ENCODE results near the gene UBA5. TPM values are rescaled to one million over a fixed set of nuclear protein-coding genes. Genes with fewer than 3 reads are reported as not detected.

The UBA5 gene
- polyA plus RNA-seq, 4 donors = 48.7 to 71.1 (median 68.2) TPM

GRCh38 chr3:132652640-132653270 is 7.4 kb upstream of the UBA5 start:
- DNase-seq (ENCODE audit: low read depth in 4 of 4, low spot score in 3 of 4) = no peak

DNA sequence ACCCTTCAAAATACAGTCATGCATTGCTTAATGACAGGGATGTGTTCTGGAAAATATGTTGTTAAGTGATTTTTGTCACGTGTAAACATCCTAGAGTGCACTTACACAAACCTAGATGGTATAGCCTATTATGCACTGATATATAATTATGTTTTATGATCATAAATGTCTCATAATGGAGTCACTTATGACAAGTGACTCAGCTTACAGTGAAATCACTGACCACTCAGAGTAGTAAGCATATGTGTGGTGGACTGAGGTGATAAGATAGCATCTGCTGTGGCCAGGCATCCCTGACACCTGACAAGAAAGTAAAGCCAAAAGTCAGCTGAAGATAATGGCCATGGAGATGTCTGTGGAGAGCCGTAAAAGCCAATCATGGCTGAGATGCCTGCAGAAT is 5.9 kb upstream of the UBA5 start:
- no peak for DNase-seq (ENCODE audit: low read depth in 4 of 4, low spot score in 3 of 4)

DNA sequence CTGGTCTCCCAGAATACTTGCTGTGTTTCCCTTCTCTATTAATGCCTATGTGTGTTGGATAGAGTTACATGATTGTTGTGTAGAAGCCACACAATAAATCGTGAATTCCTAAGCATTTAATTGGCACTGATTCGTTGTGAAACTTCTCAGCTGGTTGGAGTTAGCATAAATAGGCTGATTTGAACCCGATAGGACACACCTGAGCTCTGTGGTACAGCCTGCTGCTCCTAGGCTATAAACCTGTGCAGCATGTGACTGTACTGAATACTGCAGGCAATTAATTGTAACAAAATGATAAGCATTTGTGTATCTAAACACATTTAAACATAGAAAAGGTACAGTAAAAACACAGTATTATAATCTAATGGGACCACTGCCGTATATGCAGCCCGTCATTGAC is 5.4 kb upstream of the UBA5 start:
- DNase-seq (ENCODE audit: low read depth in 4 of 4, low spot score in 3 of 4) = no peak

- DNase-seq (ENCODE audit: low read depth in 4 of 4, low spot score in 3 of 4) = no peak
Measured at GRCh38 chr3:132655471-132655870, 4.7 kb upstream of the UBA5 start.

DNA sequence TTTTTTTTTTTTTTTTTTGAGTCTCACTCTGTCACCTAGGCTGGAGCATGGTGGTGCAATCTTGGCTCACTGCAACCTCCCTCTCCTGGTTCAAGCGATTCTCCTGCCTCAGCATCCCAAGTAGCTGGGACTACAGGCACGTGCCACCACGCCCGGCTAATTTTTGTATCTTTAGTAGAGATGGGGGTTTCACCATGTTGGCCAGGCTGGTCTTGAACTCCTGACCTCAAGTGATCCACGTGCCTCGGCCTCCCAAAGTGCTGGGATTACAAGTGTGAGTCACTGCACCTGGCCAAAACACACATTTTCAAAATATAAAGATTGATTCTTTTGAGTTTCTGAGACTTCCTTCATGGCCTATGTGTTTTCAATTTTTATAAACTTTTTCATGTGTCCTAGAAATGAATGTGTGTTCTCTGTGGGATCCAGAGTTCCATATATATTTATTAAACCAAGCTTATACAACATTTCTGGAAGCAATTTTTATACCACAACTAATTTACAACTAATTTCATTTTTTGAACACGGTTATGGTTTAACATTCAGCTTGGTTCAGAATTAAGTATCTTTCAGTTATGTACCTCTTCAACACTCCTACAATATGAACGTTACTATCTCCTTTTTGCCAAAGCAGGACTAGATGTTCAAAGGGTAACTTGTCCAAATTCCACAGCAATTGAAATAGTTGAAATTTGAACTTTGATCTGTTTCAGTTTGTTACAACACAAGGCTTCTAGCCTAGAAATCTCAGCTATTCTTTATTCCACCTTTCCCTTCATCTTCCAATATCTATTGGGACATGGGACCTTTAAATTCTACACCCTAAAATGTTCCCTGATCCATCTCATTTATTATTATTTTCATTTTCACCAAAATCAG is 2.0 kb upstream of the UBA5 start:
- no peak for DNase-seq (ENCODE audit: low read depth in 4 of 4, low spot score in 3 of 4)

DNA sequence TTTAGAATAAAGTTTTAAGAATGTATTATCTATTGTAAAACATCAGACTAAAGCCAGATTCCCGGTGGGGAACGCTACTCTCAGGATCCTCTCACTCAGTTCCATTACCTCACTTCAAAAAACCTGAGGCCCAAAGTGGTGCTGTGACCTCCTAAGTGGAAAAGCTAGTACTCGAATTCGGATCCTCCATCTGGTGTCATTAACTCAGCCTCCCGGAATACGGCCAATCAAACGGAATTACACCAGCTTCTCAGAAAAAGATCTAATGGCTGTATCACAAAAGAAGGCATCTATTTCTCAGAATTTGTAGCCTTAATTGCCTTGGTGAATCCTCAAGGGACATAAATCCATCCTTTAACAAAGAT is 1.1 kb upstream of the UBA5 start:
- DNase-seq (ENCODE audit: low read depth in 4 of 4, low spot score in 3 of 4) = no peak

- DNase-seq (ENCODE audit: low read depth in 4 of 4, low spot score in 3 of 4) = peak in 3 of 4 donors; percentile 40 to 71 (median 64)
Measured at GRCh38 chr3:132659365-132660051, 621 bp upstream of the UBA5 start, which contains the start of gene ACAD11. Gene ACAD11 (minus strand): TSS chr3:132659809. CDS start chr3:132659751, 58 bp downstream.

DNA sequence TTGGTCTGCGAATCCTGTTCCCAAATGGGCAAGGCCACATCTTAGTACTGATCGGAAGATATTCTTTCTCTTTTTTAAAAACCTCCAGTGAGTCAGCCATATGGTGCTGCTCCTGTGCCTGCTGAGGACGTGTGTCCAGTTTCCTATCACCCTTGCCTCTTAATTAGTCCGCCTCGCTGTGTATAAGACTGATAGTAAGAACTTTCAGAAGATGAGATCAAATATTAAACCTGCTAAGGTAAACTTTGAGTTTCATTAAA is 612 bp downstream of the UBA5 start:
- peak in 1 of 4 donors; percentile 12 for DNase-seq (ENCODE audit: low read depth in 4 of 4, low spot score in 3 of 4)

DNA sequence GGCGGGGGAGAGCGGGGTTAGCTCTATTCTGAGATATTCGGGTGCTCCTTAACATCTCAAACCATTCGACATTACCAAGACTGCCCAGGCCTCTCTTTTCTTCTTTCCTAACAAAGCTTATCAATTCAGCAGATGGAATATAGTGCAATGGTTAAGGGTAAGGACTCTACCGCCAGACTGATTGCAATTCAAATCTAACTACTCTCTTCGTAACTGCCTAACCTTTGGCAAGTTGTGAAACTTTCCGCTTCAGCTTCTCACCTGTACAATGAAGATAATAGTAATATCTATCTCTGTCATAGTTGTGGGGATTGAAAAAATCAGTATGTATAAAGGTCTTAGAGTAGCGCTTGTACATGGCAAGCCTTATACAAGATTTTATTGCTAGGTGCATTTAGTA is 972 bp downstream of the UBA5 start:
- DNase-seq (ENCODE audit: low read depth in 4 of 4, low spot score in 3 of 4) = no peak

GRCh38 chr3:132662212-132662611 is 2.1 kb downstream of the UBA5 start:
- DNase-seq (ENCODE audit: low read depth in 4 of 4, low spot score in 3 of 4) = no peak

DNA sequence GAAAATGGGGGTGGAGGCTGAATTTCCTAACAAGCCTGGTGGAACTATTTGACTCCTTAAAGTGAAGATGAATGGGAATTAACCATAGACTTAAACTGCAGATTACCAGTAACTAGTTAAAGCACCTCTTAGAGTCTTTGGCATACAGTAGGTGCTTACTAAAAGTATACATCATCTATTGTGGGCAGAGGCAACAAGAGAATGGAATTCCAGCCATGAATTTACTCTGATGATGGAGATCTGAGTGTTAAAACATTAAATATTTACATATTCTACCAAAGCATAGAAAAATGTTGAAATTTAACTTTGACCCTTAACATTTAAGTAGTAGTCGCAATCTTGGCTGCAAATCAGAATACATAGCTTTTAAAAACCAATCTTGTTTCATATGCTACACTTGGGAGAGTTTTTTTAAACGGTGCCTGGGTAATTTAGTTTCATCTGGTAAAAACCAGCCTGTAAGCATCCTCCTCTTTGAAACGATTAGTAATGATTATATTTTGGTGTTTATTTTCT is 5.2 kb downstream of the UBA5 start:
- no peak for DNase-seq (ENCODE audit: low read depth in 4 of 4, low spot score in 3 of 4)

GRCh38 chr3:132669256-132669777 is 9.2 kb downstream of the UBA5 start:
- no peak for DNase-seq (ENCODE audit: low read depth in 4 of 4, low spot score in 3 of 4)

DNA sequence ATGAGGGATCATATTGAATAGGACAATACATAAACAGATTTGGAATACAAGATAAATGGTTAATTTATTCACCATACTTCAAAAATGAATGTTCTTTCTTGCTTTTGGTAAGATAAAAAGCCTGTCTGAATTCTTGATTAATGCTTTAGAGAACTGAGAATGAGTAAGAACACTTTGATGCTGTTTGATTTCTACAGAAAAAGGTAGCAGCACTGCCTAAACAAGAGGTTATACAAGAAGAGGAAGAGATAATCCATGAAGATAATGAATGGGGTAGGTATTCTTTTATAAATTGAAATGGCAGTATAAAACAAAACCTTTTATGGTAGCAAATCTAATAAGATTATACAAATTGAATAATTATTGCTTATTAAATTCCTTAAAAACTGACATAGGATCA is 15.3 kb downstream of the UBA5 start:
- DNase-seq (ENCODE audit: low read depth in 4 of 4, low spot score in 3 of 4) = no peak

DNA sequence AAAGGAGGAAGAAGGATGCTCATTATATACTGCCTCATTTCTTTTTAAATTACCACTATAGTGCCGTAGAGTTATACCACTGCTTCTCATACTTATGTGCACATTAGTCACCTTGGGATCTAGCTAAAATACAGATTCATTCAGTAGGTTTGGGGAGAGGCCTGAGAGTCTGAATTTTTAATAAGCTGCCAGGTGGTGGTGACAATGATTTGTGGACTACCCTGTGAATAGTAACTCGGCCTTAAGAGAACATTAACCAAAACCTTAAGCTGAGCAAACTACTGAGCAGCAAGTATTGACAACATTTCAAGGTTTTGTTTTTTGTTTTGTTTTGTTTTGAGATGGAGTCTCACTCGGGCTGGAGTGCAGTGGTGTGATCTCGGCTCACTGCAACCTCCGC is 19.8 kb downstream of the UBA5 start:
- DNase-seq (ENCODE audit: low read depth in 4 of 4, low spot score in 3 of 4) = no peak

DNA sequence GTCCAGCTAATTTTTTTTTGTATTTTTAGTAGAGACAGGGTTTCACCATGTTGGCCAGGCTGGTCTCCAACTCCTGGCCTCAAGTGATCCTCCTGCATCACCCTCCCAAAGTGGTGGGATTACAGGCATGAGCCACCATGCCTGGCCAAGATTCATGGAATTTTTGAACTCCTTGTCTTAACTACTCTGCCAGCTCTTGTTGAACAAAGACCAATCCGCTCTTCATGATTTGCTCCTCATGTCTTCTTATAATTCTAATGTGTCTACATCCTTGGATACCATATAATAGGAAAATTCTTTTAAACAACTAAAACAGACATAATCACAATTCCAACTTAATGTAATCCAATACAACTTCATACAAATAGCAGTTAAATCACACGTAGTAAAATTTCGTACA is 21.3 kb downstream of the UBA5 start:
- no peak for DNase-seq (ENCODE audit: low read depth in 4 of 4, low spot score in 3 of 4)

- no peak for DNase-seq (ENCODE audit: low read depth in 4 of 4, low spot score in 3 of 4)
Measured at GRCh38 chr3:132682201-132682600, 22.1 kb downstream of the UBA5 start.

GRCh38 chr3:132690040-132690439 is 29.9 kb downstream of the UBA5 start:
- DNase-seq (ENCODE audit: low read depth in 4 of 4, low spot score in 3 of 4) = no peak

GRCh38 chr3:132694991-132695390 is 34.9 kb downstream of the UBA5 start:
- DNase-seq (ENCODE audit: low read depth in 4 of 4, low spot score in 3 of 4) = no peak

- DNase-seq (ENCODE audit: low read depth in 4 of 4, low spot score in 3 of 4) = no peak
Measured at GRCh38 chr3:132695422-132695821, 35.3 kb downstream of the UBA5 start.

GRCh38 chr3:132703733-132704132 is 43.6 kb downstream of the UBA5 start:
- DNase-seq (ENCODE audit: low read depth in 4 of 4, low spot score in 3 of 4) = no peak

DNA sequence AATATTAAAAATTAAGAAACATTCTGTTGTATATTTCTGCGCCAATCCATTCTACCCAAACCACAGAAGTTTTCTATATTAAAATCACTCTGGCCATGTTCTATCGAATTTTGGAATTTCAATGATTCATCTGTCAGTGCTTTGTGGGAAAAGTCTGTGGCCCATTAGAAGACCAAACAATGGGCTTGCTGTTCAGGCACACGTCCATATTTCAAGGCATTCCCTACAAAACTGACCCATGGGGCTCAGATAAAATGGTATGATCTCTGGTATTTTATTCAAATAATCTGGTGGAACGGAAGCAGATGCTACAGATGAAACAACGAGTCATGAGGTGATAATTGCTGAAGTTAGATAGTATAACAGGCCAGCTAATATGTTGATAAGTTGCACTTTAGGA is 49.6 kb downstream of the UBA5 start:
- DNase-seq (ENCODE audit: low read depth in 4 of 4, low spot score in 3 of 4) = no peak

All from left renal pelvis (tissue), 4 donors.